Activated effector memory CD4-positive, alpha-beta T cell treated with Interleukin-2 at 50 U/mL for 16 hours (primary cell): ENCODE measurements around the gene DPP7.

ENCODE experiments used
- DNase-seq: peaks from one replicate; pipeline ENCODE4 v3.0.0-alpha.2; 2020

The DPP7 gene

DNA sequence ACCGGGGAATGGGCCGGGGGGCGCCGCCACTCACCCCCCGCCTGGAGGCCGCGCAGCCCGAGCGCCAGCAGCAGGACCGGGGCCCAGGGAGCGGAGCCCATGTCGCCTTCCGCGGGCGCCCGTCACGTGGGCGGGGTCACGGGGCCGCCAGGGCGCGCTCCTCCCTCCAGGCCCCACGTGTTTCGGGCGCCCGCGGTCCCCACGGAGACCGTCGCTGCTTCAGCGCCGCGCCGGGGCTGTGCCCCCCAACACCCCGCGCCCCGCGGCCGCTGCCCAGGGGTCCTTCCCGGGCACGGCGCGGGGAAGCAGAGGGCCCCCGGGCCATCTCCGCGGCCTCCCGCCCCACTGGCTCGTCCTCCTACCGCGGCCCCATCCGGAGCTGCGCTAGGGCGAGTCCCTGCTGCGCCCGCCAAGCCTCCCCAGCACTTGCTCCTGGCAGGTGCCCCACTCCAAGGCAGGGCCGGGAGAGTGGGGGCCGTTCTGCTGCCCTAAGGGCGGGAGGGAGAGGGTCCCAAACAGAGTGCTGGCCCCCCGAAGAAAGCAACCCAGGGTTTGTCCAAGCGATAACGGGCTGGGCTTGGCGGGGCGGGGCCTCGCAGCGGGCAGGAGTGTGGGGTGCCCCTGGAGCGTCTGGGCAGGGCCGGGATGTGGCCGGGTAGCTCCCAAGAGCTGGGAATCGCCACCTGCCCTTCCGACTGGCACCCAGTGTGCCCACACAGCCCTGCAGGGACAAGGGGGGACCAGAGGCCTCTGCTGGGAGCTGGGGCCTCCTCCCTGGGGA lies at the start of gene DPP7:
Gene DPP7 (minus strand): TSS at position 121 of the 781 bp plus-strand sequence. CDS start 20 bp downstream, at position 101.
- DNase-seq = peak; percentile 72

DNA sequence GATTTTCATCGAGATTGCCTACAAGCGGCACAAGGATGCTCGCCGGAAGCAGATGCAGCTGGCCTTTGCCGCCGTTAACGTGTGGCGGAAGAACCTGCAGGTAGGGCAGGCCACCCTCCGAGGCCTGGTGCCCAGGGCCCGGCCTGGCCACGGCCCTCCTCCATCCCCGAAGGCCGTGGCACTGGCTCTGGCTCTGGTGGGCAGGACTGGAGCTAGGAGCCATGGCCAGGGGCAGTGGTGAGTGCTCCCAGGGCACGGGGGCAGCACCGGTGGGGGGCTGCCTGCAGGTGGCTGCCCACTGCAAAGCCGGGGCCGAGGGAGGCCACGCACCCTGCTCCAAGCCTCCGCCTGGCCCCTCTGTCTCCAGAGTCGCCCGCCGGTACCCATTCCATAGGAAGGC lies 49.3 kb upstream of the DPP7 start:
- no peak for DNase-seq

DNA sequence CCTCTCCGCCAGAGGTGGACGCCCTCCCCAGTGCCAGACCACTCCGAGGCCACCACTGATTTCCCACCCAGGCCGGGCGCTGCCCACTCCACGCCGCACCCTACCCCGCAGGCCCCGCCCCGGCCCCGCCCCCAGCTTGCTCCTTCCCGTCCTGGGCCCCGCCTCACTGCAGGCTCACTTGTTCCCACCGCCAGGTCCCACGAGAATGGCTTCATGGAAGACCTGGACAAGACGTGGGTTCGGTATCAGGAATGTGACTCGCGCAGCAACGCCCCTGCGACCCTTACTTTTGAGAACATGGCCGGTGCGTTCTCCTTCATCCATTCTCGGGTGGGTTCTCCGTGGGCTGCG lies 48.8 kb upstream of the DPP7 start:
- no peak for DNase-seq

DNA sequence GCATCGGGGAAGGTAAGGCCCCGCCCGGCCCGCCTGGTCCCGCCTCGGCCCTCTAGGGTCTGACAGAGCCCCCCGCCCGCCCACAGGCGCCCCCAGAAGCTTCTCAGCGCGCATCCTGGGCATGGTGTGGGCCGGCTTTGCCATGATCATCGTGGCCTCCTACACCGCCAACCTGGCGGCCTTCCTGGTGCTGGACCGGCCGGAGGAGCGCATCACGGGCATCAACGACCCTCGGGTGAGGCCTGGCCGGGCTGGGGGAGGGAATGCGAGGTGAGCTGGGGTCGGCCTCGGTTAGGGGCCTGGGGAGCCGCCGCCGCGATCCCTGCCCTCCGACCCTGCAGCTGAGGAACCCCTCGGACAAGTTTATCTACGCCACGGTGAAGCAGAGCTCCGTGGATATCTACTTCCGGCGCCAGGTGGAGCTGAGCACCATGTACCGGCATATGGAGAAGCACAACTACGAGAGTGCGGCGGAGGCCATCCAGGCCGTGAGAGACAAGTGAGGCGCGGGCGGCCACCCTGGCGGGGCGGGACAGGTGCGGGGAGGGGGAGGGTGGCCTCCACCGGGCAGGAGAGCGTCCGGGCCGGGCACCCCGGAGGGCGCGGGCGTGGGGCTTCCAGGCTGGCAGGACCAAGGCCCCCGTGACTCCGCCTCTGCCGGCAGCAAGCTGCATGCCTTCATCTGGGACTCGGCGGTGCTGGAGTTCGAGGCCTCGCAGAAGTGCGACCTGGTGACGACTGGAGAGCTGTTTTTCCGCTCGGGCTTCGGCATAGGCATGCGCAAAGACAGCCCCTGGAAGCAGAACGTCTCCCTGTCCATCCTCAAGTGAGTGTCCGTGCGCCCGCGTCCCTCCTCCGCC lies 48.2 kb upstream of the DPP7 start:
- no peak for DNase-seq

DNA sequence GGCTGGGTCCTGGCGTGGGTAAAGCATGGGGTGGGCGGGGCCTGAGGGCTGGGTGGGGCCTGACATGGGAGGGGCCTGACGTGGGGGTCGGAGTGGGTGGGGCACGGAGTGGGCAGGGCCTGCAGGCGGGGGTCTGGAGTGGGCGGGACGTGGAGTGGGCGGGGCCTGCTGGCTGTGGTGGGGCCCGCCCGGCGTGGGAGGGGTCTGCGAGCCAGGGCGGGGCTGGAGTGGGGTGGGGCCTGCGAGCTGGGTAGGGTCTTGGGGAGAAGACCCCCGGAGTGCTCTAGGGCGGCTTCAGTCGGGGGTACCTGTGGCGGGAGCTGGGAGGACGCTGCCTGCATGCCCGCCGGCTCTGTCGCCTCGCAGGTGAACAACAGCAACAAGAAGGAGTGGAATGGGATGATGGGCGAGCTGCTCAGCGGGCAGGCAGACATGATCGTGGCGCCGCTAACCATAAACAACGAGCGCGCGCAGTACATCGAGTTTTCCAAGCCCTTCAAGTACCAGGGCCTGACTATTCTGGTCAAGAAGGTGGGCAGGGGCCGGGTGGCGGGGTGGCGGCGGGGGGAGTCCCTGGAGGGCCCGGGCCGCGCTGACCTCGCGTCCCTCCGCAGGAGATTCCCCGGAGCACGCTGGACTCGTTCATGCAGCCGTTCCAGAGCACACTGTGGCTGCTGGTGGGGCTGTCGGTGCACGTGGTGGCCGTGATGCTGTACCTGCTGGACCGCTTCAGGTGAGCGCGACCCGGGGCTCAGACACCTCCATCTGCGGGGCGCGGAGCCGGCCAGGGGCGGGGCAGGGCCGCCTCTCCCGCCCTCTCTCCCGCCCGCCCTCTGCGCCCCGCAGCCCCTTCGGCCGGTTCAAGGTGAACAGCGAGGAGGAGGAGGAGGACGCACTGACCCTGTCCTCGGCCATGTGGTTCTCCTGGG lies 47.3 kb upstream of the DPP7 start:
- no peak for DNase-seq

DNA sequence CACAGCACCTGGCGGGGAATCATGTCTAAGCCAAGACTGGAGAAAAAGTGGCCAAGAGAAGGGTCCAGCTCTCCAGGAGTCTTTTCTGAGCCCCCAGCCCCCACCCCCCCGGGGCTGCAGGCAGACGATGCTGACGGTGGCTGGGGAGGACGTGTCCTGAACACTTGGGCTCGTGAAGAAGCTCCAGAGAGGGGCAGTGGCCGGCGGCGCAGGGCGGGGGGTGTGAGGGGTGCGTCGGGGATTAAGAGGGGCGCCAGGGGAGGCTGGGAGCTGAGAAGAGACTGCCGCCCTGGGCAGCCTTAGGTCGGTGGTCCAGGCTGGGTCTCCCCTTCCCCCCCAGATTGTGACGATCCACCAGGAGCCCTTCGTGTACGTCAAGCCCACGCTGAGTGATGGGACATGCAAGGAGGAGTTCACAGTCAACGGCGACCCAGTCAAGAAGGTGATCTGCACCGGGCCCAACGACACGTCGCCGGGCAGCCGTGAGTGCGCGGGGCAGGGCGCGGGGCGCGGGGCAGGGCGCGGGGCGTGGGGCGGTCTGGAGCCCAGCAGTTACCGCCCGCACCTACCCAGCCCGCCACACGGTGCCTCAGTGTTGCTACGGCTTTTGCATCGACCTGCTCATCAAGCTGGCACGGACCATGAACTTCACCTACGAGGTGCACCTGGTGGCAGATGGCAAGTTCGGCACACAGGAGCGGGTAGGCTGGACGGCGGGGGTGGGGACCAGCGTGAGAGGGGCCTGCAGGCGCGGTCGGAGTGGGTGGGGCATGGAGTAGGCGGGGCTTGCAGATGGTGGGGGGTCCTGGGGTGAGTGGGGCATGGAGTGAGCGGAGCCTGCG lies 46.4 kb upstream of the DPP7 start:
- no peak for DNase-seq

DNA sequence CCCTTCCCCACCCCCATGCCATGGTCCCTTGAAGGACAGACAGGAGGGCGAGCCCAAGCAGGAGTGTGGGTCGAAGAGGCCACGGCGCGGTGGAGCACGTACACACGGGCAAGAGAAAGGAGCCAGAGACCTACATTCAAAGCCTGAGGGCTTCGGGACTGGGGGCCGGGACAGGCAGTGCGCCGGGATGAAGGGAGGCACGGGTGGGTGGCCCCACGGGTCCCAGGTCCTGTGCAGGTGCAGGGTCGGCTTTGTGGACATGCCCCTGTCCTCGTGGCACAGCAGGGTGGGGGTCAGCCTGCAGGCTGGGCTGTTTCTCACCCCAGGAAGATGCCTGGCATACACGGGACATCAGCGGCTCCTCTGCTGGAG lies 45.5 kb upstream of the DPP7 start:
- no peak for DNase-seq

- DNase-seq = no peak
Observed at GRCh38 chr9:137159105-137160053, 44.8 kb upstream of the DPP7 start.

DNA sequence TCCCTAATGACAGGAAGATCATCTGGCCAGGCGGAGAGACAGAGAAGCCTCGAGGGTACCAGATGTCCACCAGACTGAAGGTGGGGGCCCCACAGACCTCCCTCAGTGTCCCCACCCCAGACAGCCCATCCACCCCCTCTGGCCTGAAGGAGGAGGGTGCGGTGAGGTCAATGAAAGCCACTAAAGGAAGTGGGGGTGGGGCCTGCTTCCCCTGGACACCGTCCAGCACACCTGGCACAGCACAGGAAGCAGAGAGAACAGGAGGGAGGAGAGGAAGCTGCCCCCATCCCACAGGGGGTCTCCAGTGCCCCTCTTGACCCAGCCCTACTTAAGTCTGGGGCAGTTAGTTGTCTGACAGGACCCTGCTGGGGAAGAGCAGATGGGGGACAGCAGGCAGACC lies 44.1 kb upstream of the DPP7 start:
- DNase-seq = no peak

GRCh38 chr9:137157618-137158415 lies 43.3 kb upstream of the DPP7 start:
- no peak for DNase-seq

GRCh38 chr9:137156567-137157375 lies 42.2 kb upstream of the DPP7 start:
- DNase-seq = peak; percentile 31

DNA sequence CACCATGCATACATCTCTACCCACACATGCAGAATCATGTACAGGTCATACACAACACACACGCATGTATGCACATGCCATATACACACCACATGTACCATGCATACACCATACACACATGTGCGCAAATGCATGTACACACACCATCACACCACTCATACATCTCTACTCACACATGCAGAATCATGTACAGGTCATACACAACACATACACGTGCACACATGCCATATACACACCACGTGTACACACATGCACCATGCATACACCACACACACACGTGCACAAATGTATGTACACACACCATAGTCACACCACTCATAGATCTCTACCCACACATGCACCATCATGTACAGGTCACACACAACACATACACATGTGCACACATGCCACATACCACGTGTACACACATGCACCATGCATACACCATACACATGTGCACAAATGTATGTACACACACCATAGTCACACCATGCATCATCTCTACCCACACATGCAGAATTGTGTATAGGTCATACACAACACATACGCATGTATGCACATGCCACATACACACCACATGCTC lies 38.4 kb upstream of the DPP7 start:
- no peak for DNase-seq

DNA sequence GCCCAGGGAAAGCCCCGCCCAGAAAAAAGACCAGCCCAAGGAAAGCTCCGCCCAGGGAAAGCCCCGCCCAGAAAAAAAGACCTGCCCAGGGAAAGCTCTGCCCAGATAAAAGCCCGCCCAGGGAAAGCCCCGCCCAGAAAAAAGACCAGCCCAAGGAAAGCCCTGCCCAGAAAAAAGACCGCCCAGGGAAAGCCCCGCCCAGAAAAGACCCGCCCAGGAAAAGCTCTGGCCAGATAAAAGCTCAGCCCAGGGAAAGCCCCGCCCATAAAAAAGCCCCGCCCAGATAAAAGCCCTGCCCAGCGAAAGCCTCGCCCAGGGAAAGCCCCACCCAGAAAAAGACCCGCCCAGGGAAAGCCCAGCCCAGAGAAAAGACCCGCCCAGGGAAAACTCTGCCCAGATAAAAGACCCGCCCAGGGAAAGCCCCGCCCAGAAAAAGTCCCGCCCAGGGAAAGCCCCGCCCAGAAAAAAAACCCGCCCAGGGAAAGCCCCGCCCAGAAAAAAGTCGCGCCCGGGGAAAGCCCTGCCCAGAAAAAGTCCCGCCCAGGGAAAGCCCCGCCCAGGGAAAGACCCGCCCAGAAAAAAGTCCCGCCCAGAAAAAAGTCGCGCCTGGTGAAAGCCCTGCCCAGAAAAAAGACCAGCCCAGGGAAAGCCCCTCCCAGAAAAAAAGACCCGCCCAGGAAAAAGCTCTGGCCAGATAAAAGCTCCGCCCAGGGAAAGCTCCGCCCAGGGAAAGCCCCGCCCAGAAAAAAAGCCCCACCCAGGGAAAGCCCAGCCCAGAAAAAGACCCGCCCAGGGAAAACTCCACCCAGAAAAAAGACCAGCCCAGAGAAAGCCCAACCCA lies 36.3 kb upstream of the DPP7 start:
- DNase-seq = no peak

DNA sequence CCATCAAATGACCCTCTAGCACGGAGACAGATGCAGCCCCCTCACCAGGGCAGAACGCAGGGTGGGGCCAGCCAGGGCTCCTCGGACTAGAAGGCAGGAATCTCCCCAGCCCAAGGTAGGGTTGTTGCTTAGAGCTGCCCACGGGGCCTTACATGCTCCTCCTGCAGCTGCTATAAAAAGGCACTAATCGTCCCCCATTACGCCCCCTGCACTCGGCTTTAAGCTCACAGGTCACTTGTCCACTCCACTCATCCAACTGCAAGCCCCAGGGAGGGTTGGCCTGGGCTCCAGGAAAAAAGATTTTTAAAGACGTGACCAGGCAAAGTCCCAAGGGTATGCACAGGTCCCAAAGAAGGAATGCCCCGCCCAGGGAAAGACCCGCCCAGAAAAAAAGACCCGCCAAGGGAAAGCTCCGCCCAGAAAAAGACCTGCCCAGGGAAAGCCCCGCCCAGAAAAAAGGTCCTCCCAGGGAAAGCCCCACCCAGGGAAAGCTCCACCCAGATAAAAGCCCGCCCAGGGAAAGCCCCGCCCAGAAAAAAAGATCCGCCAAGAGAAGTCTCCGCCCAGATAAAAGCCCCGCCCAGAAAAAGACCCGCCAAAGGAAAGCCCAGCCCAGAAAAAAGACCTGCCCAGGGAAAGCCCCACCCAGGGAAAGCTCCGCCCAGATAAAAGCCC lies 35.5 kb upstream of the DPP7 start:
- no peak for DNase-seq

DNA sequence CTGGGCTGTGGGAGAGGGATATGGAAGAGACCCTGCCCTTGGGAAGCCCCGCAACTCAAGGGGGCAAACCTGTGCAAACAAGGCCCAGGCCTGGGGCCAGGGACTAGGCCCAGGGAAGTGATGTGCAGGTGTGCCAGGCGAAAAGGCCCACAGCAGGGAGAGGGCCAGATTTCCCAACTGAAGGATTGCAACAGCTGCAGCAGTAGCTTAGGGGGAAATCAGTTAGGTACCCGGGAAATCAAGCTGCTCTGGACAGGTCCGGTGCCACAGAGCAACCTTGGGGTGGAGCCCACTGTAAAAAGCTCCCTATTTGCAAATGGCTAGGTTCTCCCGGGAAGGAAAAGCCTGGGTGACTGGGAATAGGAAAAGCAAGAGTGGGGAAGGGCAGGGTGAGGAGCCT lies 34.8 kb upstream of the DPP7 start:
- no peak for DNase-seq

GRCh38 chr9:137148661-137149060 lies 34.1 kb upstream of the DPP7 start:
- DNase-seq = no peak

DNA sequence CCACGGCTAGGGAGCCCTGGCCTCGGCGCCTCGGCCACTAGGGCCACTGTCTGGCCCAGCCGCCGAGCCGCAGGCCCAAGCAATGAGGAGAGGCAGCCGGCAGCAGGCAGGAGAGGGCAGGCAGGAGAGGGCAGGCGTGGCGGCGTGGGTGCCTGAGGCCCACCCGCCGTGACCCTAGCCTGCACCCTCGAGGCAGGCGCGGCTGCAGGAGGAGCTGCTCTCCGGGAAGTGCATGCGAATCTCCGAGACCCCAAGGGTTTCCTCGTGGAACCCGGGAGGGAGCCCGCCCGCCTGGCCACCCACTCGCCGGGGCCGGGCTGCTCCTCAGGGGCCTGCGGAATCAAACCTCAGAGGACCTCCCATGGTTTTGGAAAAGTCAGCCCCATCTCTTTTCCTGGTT lies 33.7 kb upstream of the DPP7 start:
- DNase-seq = no peak
